GM18951 (cell line): ENCODE data around the gene FIGLA.
"Not testable (repeated sequence)": the region's sequence is repeated elsewhere in the genome, so short reads cannot be mapped to it uniquely, and the experiment has no call there.

Source experiments
- POLR2A ChIP-seq: IDR thresholded peaks from 4 replicates; pipeline ENCODE4 v1.6.1; 2011; ENCODE audit warnings: mild to moderate bottlenecking; ENCODE audit not compliant: insufficient read length, insufficient read depth; ENCODE audit errors: extremely low read depth
- in situ Hi-C: fragments of 300-500 bp; cut with MboI; formaldehyde crosslinking; loops from one replicate; pipeline ENCODE4 v1.12.0; 2022; ENCODE audit warnings: low sequenced_read_pairs, mixed read lengths, inconsistent platforms; ENCODE audit not compliant: unreplicated experiment

FIGLA gene

GRCh38 chr2:70799706-70800105, 9.3 kb upstream of the FIGLA start:
- no peak for TF ChIP-seq POLR2A
- in situ Hi-C loops: no loop called here

GRCh38 chr2:70797996-70798395, 7.6 kb upstream of the FIGLA start:
- in situ Hi-C loops: not testable (repeated sequence)

- in situ Hi-C loops: no loop called here
- TF ChIP-seq POLR2A: no peak
Observed at GRCh38 chr2:70797506-70797905, 7.1 kb upstream of the FIGLA start.

- TF ChIP-seq POLR2A: no peak
- in situ Hi-C loops: no loop called here
Observed at GRCh38 chr2:70796262-70796661, 5.8 kb upstream of the FIGLA start.

- no peak for TF ChIP-seq POLR2A
- in situ Hi-C loops: no loop called here
Observed at GRCh38 chr2:70795164-70795995, 4.9 kb upstream of the FIGLA start.

GRCh38 chr2:70793450-70793849, 3.0 kb upstream of the FIGLA start:
- no peak for TF ChIP-seq POLR2A
- in situ Hi-C loops: no loop called here

- in situ Hi-C loops: no loop called here
Observed at GRCh38 chr2:70789304-70790135, 923 bp downstream of the FIGLA start.

GRCh38 chr2:70785137-70785911, 5.1 kb downstream of the FIGLA start:
- in situ Hi-C loops: no loop called here
- TF ChIP-seq POLR2A: no peak

More at GRCh38 chr2:70789304-70790135, 923 bp downstream of the FIGLA start:
- no peak for TF ChIP-seq POLR2A

GRCh38 chr2:70784320-70784719, 6.1 kb downstream of the FIGLA start:
- no peak for TF ChIP-seq POLR2A
- in situ Hi-C loops: no loop called here

- in situ Hi-C loops: no loop called here
- TF ChIP-seq POLR2A: no peak
Observed at GRCh38 chr2:70779911-70780545, 10.4 kb downstream of the FIGLA start.

- in situ Hi-C loops: no loop called here
Observed at GRCh38 chr2:70779491-70779890, 11.0 kb downstream of the FIGLA start.

GRCh38 chr2:70778676-70779075, 11.8 kb downstream of the FIGLA start:
- in situ Hi-C loops: no loop called here
- TF ChIP-seq POLR2A: no peak

More at GRCh38 chr2:70779491-70779890, 11.0 kb downstream of the FIGLA start:
- TF ChIP-seq POLR2A: no peak

GRCh38 chr2:70777450-70777849, 13.0 kb downstream of the FIGLA start:
- no peak for TF ChIP-seq POLR2A
- in situ Hi-C loops: no loop called here
